Measurements from ENCODE around the gene LRRFIP1. TPM values are rescaled to one million over a fixed set of nuclear protein-coding genes. Genes with fewer than 3 reads are reported as not detected.

The LRRFIP1 gene
- total and polyA plus RNA-seq, 10 of the 15 experiments (the other 5 are each of a cell fraction or from before 2014, with no cell fraction given), result 36.2 to 120 (median 74.3) TPM

DNA sequence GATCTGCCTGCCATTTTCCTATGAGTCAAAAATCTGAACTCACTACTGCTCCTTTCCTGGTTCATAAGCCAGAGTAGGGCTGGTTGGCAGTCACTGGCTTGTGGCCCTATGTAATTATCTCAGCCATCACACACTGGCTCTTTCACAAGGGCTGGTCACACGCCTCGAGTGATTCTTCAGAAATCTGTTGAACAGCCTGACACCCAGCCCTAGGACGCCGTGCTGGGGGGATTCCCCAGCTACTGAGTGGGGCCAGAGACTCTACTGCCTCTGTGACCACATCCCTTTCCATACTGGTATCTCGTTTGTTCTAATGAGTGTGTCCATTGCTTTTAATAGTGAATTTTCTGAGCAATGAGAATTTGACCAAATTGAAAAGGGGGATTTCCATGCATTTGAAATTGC is 125.4 kb downstream of the LRRFIP1 start:
- Histone ChIP-seq H3K27me3 (replicated peaks in 1 of 2; ENCODE audit: control insufficient read depth in 2 of 2, insufficient read depth in 2 of 2, low read length in 1 of 2) (no peaks in the 10 kb centered on the region), H3K27ac (ENCODE audit: control insufficient read depth, insufficient read depth) (peak overlapping the region; percentile 88), H3K4me1 (ENCODE audit: control insufficient read depth, insufficient read depth, low read length) (peaks cover 14% of the 10 kb centered on the region), H3K4me2 (ENCODE audit: control insufficient read depth, insufficient read depth) (peak overlapping the region; percentile 41; the same call in 1 of the 2 replicates), H3K4me3 (no peak overlapping the region), H3K79me2 (ENCODE audit: control insufficient read depth, insufficient read depth, low read length) (no peaks in the 10 kb centered on the region), H3K9ac (ENCODE audit: control insufficient read depth, insufficient read depth, low read length) (peak overlapping the region; percentile 46; the same call in 1 of the 2 replicates), H3K36me3 (ENCODE audit: control insufficient read depth in 2 of 2, insufficient read depth in 2 of 2, low read length in 1 of 2) (peaks cover 20 to 39% of the 10 kb centered on the region in 2 experiments), H3K9me3 (replicated peaks; ENCODE audit: control insufficient read depth, insufficient read depth, low read length) (peaks cover 6% of the 10 kb centered on the region; the same call in 2 of the 3 replicates), H2AFZ (ENCODE audit: control insufficient read depth, low read depth, low read length) (no peak overlapping the region), H4K20me1 (ENCODE audit: control insufficient read depth, insufficient read depth) (no peaks in the 10 kb centered on the region)
- in situ Hi-C loops (cut with MboI), result no loop called here
- CTCF ChIA-PET, result interaction anchor here (0.9 to 2.5 kb wide), 4 partner anchors 23 to 181 kb away, joined by 3 to 11 read pairs (median 6); no protein-coding TSS in a partner anchor
- BruUV-seq (replicated peaks), result no TSS peak
- intact Hi-C loops (cut with micrococcal nuclease; ENCODE audit: unreplicated experiment), result loop anchor here (2.0 kb wide), 1 partner anchor 58 kb away; no protein-coding TSS in a partner anchor
- RAD21 ChIA-PET (ENCODE audit: unreplicated experiment), result interaction anchor here (1.0 to 2.3 kb wide), 8 partner anchors 52 to 246 kb away, joined by 3 to 8 read pairs (median 6); no protein-coding TSS in a partner anchor
- 3% methylated on average over 5 of the region's 5 CpGs for WGBS (ENCODE audit: insufficient coverage, insufficient replicate concordance, low lambda C conversion rate, missing lambda C conversion rate)
- peak; percentile 100 for ATAC-seq
- SMC1A ChIA-PET (ENCODE audit: uncharacterized antibody, unreplicated experiment), result interaction anchor here (0.9 to 2.8 kb wide), 12 partner anchors 10 to 181 kb away, joined by 3 to 14 read pairs (median 4); no protein-coding TSS in a partner anchor
- POLR2A ChIA-PET, result interaction anchor here (1.4 to 2.3 kb wide), 2 partner anchors 56 to 83 kb away, joined by 3 to 10 read pairs; no protein-coding TSS in a partner anchor
- DNase-seq (ENCODE audit: low read depth, low spot score), result peak; percentile 83
- FAIRE-seq, result peak; percentile 94
- TF ChIP-seq TAF1 (IDR thresholded peaks at IDR 0.05; ENCODE audit: borderline replicate concordance, low read depth, low read length) (no peak), SUPT20H (IDR thresholded peaks at IDR 0.05; ENCODE audit: borderline replicate concordance, control insufficient read depth, low read depth, low read length) (no peak), NR2F1 (conservative IDR thresholded peaks at IDR 0.05) (0 out of 2 replicates have a peak, but pooled peaks have one; percentile 7), JUNB (IDR thresholded peaks at IDR 0.05) (peak; percentile 35; the same call in 1 of the 2 replicates), RFX5 (IDR thresholded peaks at IDR 0.05; ENCODE audit: low read depth, low read length) (no peak), ZNF207 (IDR thresholded peaks at IDR 0.05; ENCODE audit: borderline replicate concordance) (no peak), LARP7 (IDR thresholded peaks at IDR 0.05) (no peak), ZNF622 (IDR thresholded peaks at IDR 0.05) (no peak), CEBPZ (IDR thresholded peaks at IDR 0.05; ENCODE audit: low read depth, low read length) (no peak), PAX8 (IDR thresholded peaks at IDR 0.05) (no peak), SIN3A (IDR thresholded peaks at IDR 0.05; ENCODE audit: low read depth, low read length) (no peak), ATF7 (IDR thresholded peaks at IDR 0.05; ENCODE audit: low read depth) (peak; percentile 65), ZNF24 (IDR thresholded peaks at IDR 0.05) (no peak), RELA (IDR thresholded peaks at IDR 0.05; ENCODE audit: borderline replicate concordance, partially characterized antibody) (peak; percentile 93), TBL1XR1 (IDR thresholded peaks at IDR 0.05; ENCODE audit: low read depth, low read length) (no peak), MAX (IDR thresholded peaks at IDR 0.05; ENCODE audit: low read depth, low read length) (no peak), NR2C2 (IDR thresholded peaks at IDR 0.05; ENCODE audit: borderline replicate concordance, control insufficient read depth, insufficient read length, low read depth) (no peak), ZNF384 (IDR thresholded peaks at IDR 0.05; ENCODE audit: borderline replicate concordance, low read depth, low read length) (peak; percentile 62; the same call in 1 of the 2 replicates), BHLHE40 (IDR thresholded peaks at IDR 0.05; ENCODE audit: borderline replicate concordance in 1 of 2, low read depth in 2 of 2, low read length in 1 of 2) (peak; percentile 47 to 66; a peak in 3 of 4 replicates), NFIC (IDR thresholded peaks at IDR 0.05; ENCODE audit: low read depth, low read length) (peak; percentile 61), RUNX3 (IDR thresholded peaks at IDR 0.05; ENCODE audit: low read length) (peak; percentile 92), POLR2A (IDR thresholded peaks at IDR 0.05; ENCODE audit: low read depth, low read length) (no peak)

Data from GM12878 (cell line).